Lower lobe of right lung (tissue), 2 donors: Measurements from ENCODE around the gene B9D1. TPM values are rescaled to one million over a fixed set of nuclear protein-coding genes. Genes with fewer than 3 reads are reported as not detected.

ENCODE experiments used
- ATAC-seq, 2 donors: fragments of 200-7000 bp; cut with Tn5 transposase; one replicate each; pipeline ENCODE4 v1.9.1; 2020 to 2022; ENCODE audit warnings: mild to moderate bottlenecking in 2 of 2, moderate library complexity in 2 of 2
- DNase-seq: peaks from one replicate; pipeline ENCODE4 v3.0.0-alpha.2; 2020
- H3K27ac ChIP-seq: fragments of 200-600 bp; one replicate; pipeline ENCODE4 v1.8.0; 2022
- H3K27me3 ChIP-seq: fragments of 200-600 bp; one replicate; pipeline ENCODE4 v1.8.0; 2022; ENCODE audit warnings: low read depth
- H3K36me3 ChIP-seq: fragments of 200-600 bp; one replicate; pipeline ENCODE4 v1.8.0; 2022; ENCODE audit warnings: mild to moderate bottlenecking
- H3K4me1 ChIP-seq: fragments of 200-600 bp; one replicate; pipeline ENCODE4 v1.8.0; 2022
- H3K4me3 ChIP-seq: fragments of 200-600 bp; one replicate; pipeline ENCODE4 v1.8.0; 2022; ENCODE audit warnings: mild to moderate bottlenecking
- H3K9me3 ChIP-seq: fragments of 200-600 bp; one replicate; pipeline ENCODE4 v1.8.0; 2022
- CTCF ChIP-seq: fragments of 200-600 bp; IDR thresholded peaks from one replicate; pipeline ENCODE4 v1.8.0; 2022; ENCODE audit warnings: antibody characterized with exemption, mild to moderate bottlenecking
- intact Hi-C: fragments of 100-400 bp; cut with DNase I; formaldehyde crosslinking; loops from one replicate; pipeline ENCODE4 v1.11.0; 2022
- total RNA-seq: library from RNA; stranded (reverse); fragmentation: NEBNext Ultra II Directional; extraction: Animal tissue kit (Norgen Biotek cat#: 25700); gene quantifications from one replicate; pipeline ENCODE4 v1.2.1, GENCODE V29; 2021
- donor health status: DM: no; HTN: yes; CAD: no; lungs with severe emphysema.

Gene B9D1
- total RNA-seq, 1 donor from 2014 or later = 11.3 TPM

GRCh38 chr17:19317359-19318095 lies 45.0 kb downstream of the B9D1 start:
- H3K9me3 ChIP-seq = no peaks in the 10 kb centered on the region
- peaks cover 11% of the 10 kb centered on the region for H3K4me1 ChIP-seq
- ATAC-seq (peak; percentile 61 to 63), DNase-seq (peak; percentile 60)
- no peaks in the 10 kb centered on the region for H3K27me3 ChIP-seq
- H3K36me3 ChIP-seq = peaks cover 41% of the 10 kb centered on the region
- intact Hi-C loops = no loop called here
- peak overlapping the region; percentile 24 for H3K27ac ChIP-seq
- peak; percentile 35 for TF ChIP-seq CTCF
- no peak overlapping the region for H3K4me3 ChIP-seq

DNA sequence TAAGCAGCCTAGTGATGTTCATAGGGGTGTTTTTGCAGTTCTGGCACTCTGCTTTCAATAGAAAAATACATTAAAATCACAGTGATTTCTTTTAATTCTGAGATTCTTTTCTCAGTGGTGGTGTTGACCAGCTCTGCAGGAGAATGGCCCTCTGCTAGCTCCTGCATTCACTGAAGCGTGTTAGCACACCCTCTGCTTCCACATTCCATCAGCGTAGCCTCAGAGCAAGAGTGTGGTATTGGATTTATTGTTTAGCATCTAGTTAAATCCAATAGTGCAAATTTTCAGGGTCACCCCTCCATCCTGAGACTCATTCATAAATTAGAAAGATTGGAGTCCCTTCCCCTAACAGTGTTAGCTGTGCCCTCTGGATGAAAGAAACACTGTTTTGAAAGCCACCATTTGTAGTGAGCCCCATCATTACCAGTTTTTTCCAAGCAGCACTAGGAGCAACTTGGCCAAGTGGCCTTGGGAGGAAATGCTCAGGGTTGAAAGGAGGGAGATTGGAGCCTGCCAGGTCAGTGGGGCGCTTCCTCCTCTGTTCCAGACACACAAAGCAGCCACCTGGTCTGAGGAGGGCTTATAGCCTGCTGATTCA lies 45.7 kb downstream of the B9D1 start:
- peak overlapping the region; percentile 24 for H3K27ac ChIP-seq
- peaks cover 48% of the 10 kb centered on the region for H3K36me3 ChIP-seq
- ATAC-seq (no peak), DNase-seq (no peak)
- H3K9me3 ChIP-seq = no peaks in the 10 kb centered on the region
- peaks cover 11% of the 10 kb centered on the region for H3K4me1 ChIP-seq
- no peak for TF ChIP-seq CTCF
- no peaks in the 10 kb centered on the region for H3K27me3 ChIP-seq
- no peak overlapping the region for H3K4me3 ChIP-seq
- intact Hi-C loops = no loop called here

DNA sequence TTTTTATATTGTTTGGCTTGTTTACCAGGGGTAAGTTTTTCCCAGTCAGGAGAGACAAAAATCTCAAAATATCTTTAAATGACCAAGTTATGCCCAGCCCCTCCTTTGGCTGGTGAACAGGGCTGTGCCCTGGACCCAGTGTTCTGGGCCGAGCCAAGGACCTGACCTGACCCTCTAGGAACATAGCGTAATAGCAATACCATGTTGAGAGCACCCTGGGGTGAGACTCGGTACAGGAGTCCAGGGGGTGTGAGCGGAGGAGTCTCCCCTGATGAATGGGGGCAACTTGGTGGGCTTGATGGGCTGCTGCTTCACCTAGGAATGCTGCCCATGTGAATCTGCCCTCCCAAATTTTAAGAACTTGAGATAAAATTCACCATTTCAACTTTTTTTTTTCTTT lies 47.4 kb downstream of the B9D1 start:
- peaks cover 53% of the 10 kb centered on the region for H3K36me3 ChIP-seq
- no peak for TF ChIP-seq CTCF
- H3K27ac ChIP-seq = no peak overlapping the region
- H3K27me3 ChIP-seq = no peaks in the 10 kb centered on the region
- DNase-seq (peak; percentile 13), ATAC-seq (no peak)
- no peak overlapping the region for H3K4me3 ChIP-seq
- no peaks in the 10 kb centered on the region for H3K9me3 ChIP-seq
- intact Hi-C loops = no loop called here
- H3K4me1 ChIP-seq = peaks cover 19% of the 10 kb centered on the region

- H3K9me3 ChIP-seq = no peaks in the 10 kb centered on the region
- intact Hi-C loops = no loop called here
- DNase-seq = peak; percentile 44
- no peaks in the 10 kb centered on the region for H3K27me3 ChIP-seq
- peaks cover 19% of the 10 kb centered on the region for H3K4me1 ChIP-seq
- no peak overlapping the region for H3K4me3 ChIP-seq
- ATAC-seq = no peak
- TF ChIP-seq CTCF = no peak
- peak overlapping the region; percentile 74 for H3K27ac ChIP-seq
- H3K36me3 ChIP-seq = peaks cover 53% of the 10 kb centered on the region
Observed at GRCh38 chr17:19313746-19314651, 48.5 kb downstream of the B9D1 start.

GRCh38 chr17:19313066-19313745 lies 49.3 kb downstream of the B9D1 start:
- no peak for ATAC-seq
- Histone ChIP-seq H3K36me3 (peaks cover 53% of the 10 kb centered on the region), H3K27me3 (no peaks in the 10 kb centered on the region), H3K4me3 (no peak overlapping the region), H3K27ac (peak overlapping the region; percentile 74), H3K4me1 (peaks cover 19% of the 10 kb centered on the region), H3K9me3 (no peaks in the 10 kb centered on the region)
- DNase-seq = peak; percentile 16
- TF ChIP-seq CTCF = no peak
- intact Hi-C loops = no loop called here
